H9 (cell line): Measurements from ENCODE around the gene SPATA17. TPM values are rescaled to one million over a fixed set of nuclear protein-coding genes. Genes with fewer than 3 reads are reported as not detected.

ENCODE experiments used
- DNase-seq: peaks from one replicate; pipeline ENCODE4 v3.0.0-alpha.2; 2017
- H2AFZ ChIP-seq: one replicate; pipeline ENCODE4 v1.6.1; 2013; ENCODE audit warnings: mild to moderate bottlenecking, low read length, control low read depth, moderate library complexity
- H2AK5ac ChIP-seq: 2 replicates; pipeline ENCODE4 v1.6.1; 2013; ENCODE audit warnings: low read length, control low read depth, mixed read lengths; ENCODE audit not compliant: insufficient read length
- H2BK120ac ChIP-seq: one replicate; pipeline ENCODE4 v1.6.1; 2013; ENCODE audit warnings: low read depth, mild to moderate bottlenecking, low read length, control low read depth, inconsistent platforms; ENCODE audit not compliant: poor library complexity, severe bottlenecking
- H2BK12ac ChIP-seq: 2 replicates; pipeline ENCODE4 v1.6.1; 2013; ENCODE audit warnings: low read length, control low read depth, mixed read lengths, low read depth; ENCODE audit not compliant: insufficient read length
- H2BK15ac ChIP-seq: 2 replicates; pipeline ENCODE4 v1.6.1; 2013; ENCODE audit warnings: low read depth, low read length, control low read depth
- H2BK20ac ChIP-seq: one replicate; pipeline ENCODE4 v1.6.1; 2013; ENCODE audit warnings: low read depth, mild to moderate bottlenecking, low read length, control low read depth, inconsistent platforms; ENCODE audit not compliant: poor library complexity, severe bottlenecking
- H2BK5ac ChIP-seq: 2 replicates; pipeline ENCODE4 v1.6.1; 2013; ENCODE audit warnings: low read length, control low read depth, mixed read lengths; ENCODE audit not compliant: insufficient read length
- H3K14ac ChIP-seq: 2 replicates; pipeline ENCODE4 v1.6.1; 2013; ENCODE audit warnings: low read length, control low read depth; ENCODE audit not compliant: insufficient read depth
- H3K18ac ChIP-seq: 2 replicates; pipeline ENCODE4 v1.6.1; 2013; ENCODE audit warnings: low read depth, mild to moderate bottlenecking, mixed read lengths, low read length, control low read depth; ENCODE audit not compliant: insufficient read length
- H3K23ac ChIP-seq: 2 replicates; pipeline ENCODE4 v1.6.1; 2013; ENCODE audit warnings: low read length, control low read depth, mixed read lengths, low read depth; ENCODE audit not compliant: insufficient read length
- H3K23me2 ChIP-seq: 2 replicates; pipeline ENCODE4 v1.6.1; 2013; ENCODE audit warnings: low read depth, mild to moderate bottlenecking, mixed read lengths, low read length, control low read depth; ENCODE audit not compliant: insufficient read length, poor library complexity, severe bottlenecking
- H3K27ac ChIP-seq: 2 replicates; pipeline ENCODE4 v1.5.1; 2013; ENCODE audit warnings: low read length, control low read depth, mixed read lengths, low read depth; ENCODE audit not compliant: insufficient read length
- H3K27me3 ChIP-seq: 2 replicates; pipeline ENCODE4 v1.6.1; 2013; ENCODE audit warnings: low read length, control low read depth, inconsistent platforms; ENCODE audit not compliant: insufficient read depth
- H3K4ac ChIP-seq: 2 replicates; pipeline ENCODE4 v1.6.1; 2013; ENCODE audit warnings: low read depth, mild to moderate bottlenecking, control low read depth, inconsistent platforms, low read length, moderate library complexity
- H3K4me1 ChIP-seq: 2 replicates; pipeline ENCODE4 v1.6.1; 2013; ENCODE audit warnings: low read length, control low read depth, inconsistent platforms; ENCODE audit not compliant: insufficient read depth
- H3K4me2 ChIP-seq: 2 replicates; pipeline ENCODE4 v1.6.1; 2013; ENCODE audit warnings: low read length, control low read depth, mixed read lengths; ENCODE audit not compliant: insufficient read length, insufficient read depth
- H3K56ac ChIP-seq: 2 replicates; pipeline ENCODE4 v1.6.1; 2013; ENCODE audit warnings: low read depth, mild to moderate bottlenecking, mixed read lengths, low read length, control low read depth; ENCODE audit not compliant: insufficient read length
- H3K79me1 ChIP-seq: 2 replicates; pipeline ENCODE4 v1.6.1; 2013; ENCODE audit warnings: low read depth, mild to moderate bottlenecking, moderate library complexity, low read length, control low read depth, inconsistent platforms; ENCODE audit not compliant: insufficient read depth, poor library complexity, severe bottlenecking
- H3K79me2 ChIP-seq: 2 replicates; pipeline ENCODE4 v1.6.1; 2013; ENCODE audit warnings: low read length, control low read depth, inconsistent platforms; ENCODE audit not compliant: insufficient read depth
- H3K9ac ChIP-seq: 2 replicates; pipeline ENCODE4 v1.6.1; 2013; ENCODE audit warnings: low read length, control low read depth, mixed read lengths; ENCODE audit not compliant: insufficient read length; ENCODE audit errors: extremely low read depth
- H3K9me3 ChIP-seq: one replicate; pipeline ENCODE4 v1.6.1; 2013; ENCODE audit warnings: low read depth, low read length, inconsistent platforms; ENCODE audit not compliant: control insufficient read depth
- H3T11ph ChIP-seq: one replicate; pipeline ENCODE4 v1.6.1; 2013; ENCODE audit warnings: mild to moderate bottlenecking, low read length, control low read depth, inconsistent platforms
- H4K20me1 ChIP-seq: one replicate; pipeline ENCODE4 v1.6.1; 2013; ENCODE audit not compliant: control insufficient read depth, insufficient read length, insufficient read depth
- H4K5ac ChIP-seq: 2 replicates; pipeline ENCODE4 v1.6.1; 2013; ENCODE audit warnings: low read depth, mild to moderate bottlenecking, mixed read lengths, low read length, control low read depth; ENCODE audit not compliant: insufficient read length
- H4K8ac ChIP-seq: replicated peaks from 2 replicates; pipeline ENCODE4 v1.6.1; 2013; ENCODE audit warnings: low read length, control low read depth, mixed read lengths, low read depth; ENCODE audit not compliant: insufficient read length
- H4K91ac ChIP-seq: 2 replicates; pipeline ENCODE4 v1.6.1; 2013; ENCODE audit warnings: low read depth, mild to moderate bottlenecking, moderate library complexity, mixed read lengths, low read length, control low read depth; ENCODE audit not compliant: insufficient read length
- H3K27ac Mint-ChIP-seq, 3 experiments: 2 replicates in 2 of 3; 3 replicates in 1 of 3; pipeline ENCODE4 v1.8.0; 2020 to 2021; ENCODE audit warnings: mixed read lengths in 3 of 3, mild to moderate bottlenecking in 1 of 3, moderate library complexity in 1 of 3
- H3K27me3 Mint-ChIP-seq: 2 replicates; pipeline ENCODE4 v1.8.0; 2021; ENCODE audit warnings: low read depth, mild to moderate bottlenecking, moderate library complexity, mixed read lengths
- H3K36me3 Mint-ChIP-seq, 3 experiments: 2 replicates in 2 of 3; 3 replicates in 1 of 3; pipeline ENCODE4 v1.8.0; 2020 to 2021; ENCODE audit warnings: low read depth in 3 of 3, mixed read lengths in 3 of 3; ENCODE audit not compliant: insufficient read depth in 1 of 3
- H3K4me1 Mint-ChIP-seq, 2 experiments: 2 replicates each; pipeline ENCODE4 v1.8.0; 2020; ENCODE audit warnings: mixed read lengths in 2 of 2
- H3K4me3 Mint-ChIP-seq, 2 experiments: 2 replicates in 1 of 2; 3 replicates in 1 of 2; pipeline ENCODE4 v1.8.0; 2020 to 2021; ENCODE audit warnings: mild to moderate bottlenecking in 2 of 2, mixed read lengths in 2 of 2, moderate library complexity in 1 of 2
- H3K9me3 Mint-ChIP-seq, 2 experiments: 2 replicates in 1 of 2; 3 replicates in 1 of 2; pipeline ENCODE4 v1.8.0; 2020; ENCODE audit warnings: mild to moderate bottlenecking in 2 of 2, mixed read lengths in 2 of 2, moderate library complexity in 1 of 2
- CTCF ChIP-seq: fragments of 200-600 bp; sonication (generic); conservative IDR thresholded peaks from 3 replicates; pipeline ENCODE4 v1.8.0; 2021; ENCODE audit warnings: antibody characterized with exemption, mild to moderate bottlenecking
- WGBS: extraction: QIAGEN DNeasy Blood & Tissue Kit; methylation state at CpG from one replicate; pipeline ENCODE4 v1.1.7; 2013; ENCODE audit warnings: missing lambda C conversion rate, low lambda C conversion rate, mixed read lengths; ENCODE audit not compliant: insufficient read length; ENCODE audit errors: extremely low coverage; 5-methylcytosine and 5-hydroxymethylcytosine counted together
- total RNA-seq: library from RNA; stranded (reverse); gene quantifications from 2 replicates; pipeline ENCODE4 v1.2.1, GENCODE V29; 2021

SPATA17 gene
- total RNA-seq, 1 experiment from 2014 or later: 0.44 TPM

- no peak overlapping the region for H3K4me3 Mint-ChIP-seq
- no peaks in the 10 kb centered on the region for H3K27me3 ChIP-seq
- no peak overlapping the region for H3K23ac ChIP-seq
- H3T11ph ChIP-seq: no peak overlapping the region
- no peak overlapping the region for H3K56ac ChIP-seq
- H3K79me1 ChIP-seq: no peaks in the 10 kb centered on the region
- no peaks in the 10 kb centered on the region for H3K23me2 ChIP-seq
- H3K79me2 ChIP-seq: no peaks in the 10 kb centered on the region
- no peak overlapping the region for H2BK5ac ChIP-seq
- H2BK15ac ChIP-seq: no peak overlapping the region
- H3K4me2 ChIP-seq: no peak overlapping the region
- H3K4me1 Mint-ChIP-seq: no peaks in the 10 kb centered on the region
- no CpG with 5 or more reads among the region's 5 CpGs for WGBS
- TF ChIP-seq CTCF: no peak
- no peak overlapping the region for H4K91ac ChIP-seq
- no peak overlapping the region for H4K8ac ChIP-seq
- H3K18ac ChIP-seq: no peak overlapping the region
- H4K5ac ChIP-seq: no peak overlapping the region
- H2BK120ac ChIP-seq: no peak overlapping the region
- no peak overlapping the region for H2BK20ac ChIP-seq
- H3K4me1 ChIP-seq: no peaks in the 10 kb centered on the region
- no peak for DNase-seq
- H3K9me3 ChIP-seq: no peaks in the 10 kb centered on the region
- no peaks in the 10 kb centered on the region for H3K9me3 Mint-ChIP-seq
- H3K14ac ChIP-seq: no peak overlapping the region
- H3K36me3 Mint-ChIP-seq: no peaks in the 10 kb centered on the region
- no peaks in the 10 kb centered on the region for H3K27me3 Mint-ChIP-seq
- H4K20me1 ChIP-seq: no peaks in the 10 kb centered on the region
- no peak overlapping the region for H3K4ac ChIP-seq
- no peak overlapping the region for H2AFZ ChIP-seq
- H3K27ac ChIP-seq: no peak overlapping the region
- H3K27ac Mint-ChIP-seq: no peak overlapping the region
- H2BK12ac ChIP-seq: no peak overlapping the region
- H3K9ac ChIP-seq: no peak overlapping the region
- no peak overlapping the region for H2AK5ac ChIP-seq
These were observed 50.7 kb downstream of the SPATA17 start for GRCh38 chr1:217681806-217682205.
